ENCODE data around the gene SCMH1.
A peak's percentile ranks its signal among the peaks of the same experiment; 100 is the strongest.

Gene SCMH1

DNA sequence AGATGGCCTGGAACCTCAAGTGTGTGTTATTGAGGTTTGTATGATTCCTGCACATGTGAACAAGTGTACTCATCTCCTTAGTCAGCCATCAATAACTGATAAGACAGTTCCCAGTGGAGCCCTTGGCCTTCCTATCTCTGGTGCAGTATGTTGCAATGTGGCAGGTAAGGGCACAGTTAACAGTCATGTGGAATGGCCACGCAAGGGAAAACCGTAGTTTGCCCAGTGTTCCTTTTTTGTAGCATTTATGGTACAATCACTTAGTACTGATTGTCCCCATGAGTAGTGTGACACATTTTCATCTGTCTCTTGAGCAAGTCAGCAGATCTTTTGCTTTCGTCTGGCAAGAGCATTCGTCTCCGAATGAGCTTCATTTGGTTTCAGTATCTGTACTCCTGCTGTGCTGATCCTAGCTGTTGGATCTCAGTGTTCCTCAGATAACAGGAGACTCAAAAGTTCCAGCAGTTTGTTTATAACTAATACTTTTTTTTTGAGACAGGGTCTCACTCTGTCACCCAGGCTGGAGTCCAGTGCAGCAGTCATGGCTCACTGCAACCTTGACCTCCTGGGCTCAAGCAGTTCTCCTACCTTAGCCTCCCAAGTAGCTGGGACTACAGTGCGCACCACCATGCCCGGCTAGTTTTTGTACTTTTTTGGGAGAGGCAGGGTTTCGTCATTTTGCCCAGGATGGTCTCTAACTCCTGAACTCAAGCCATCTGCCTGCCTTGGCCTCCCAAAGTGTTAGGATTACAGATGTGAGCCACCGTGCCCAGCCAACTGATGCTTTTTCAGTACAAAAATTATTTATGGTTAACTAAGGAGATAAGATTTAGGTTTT is 254.4 kb downstream of the SCMH1 start:
- DNase-seq, result no peak

DNA sequence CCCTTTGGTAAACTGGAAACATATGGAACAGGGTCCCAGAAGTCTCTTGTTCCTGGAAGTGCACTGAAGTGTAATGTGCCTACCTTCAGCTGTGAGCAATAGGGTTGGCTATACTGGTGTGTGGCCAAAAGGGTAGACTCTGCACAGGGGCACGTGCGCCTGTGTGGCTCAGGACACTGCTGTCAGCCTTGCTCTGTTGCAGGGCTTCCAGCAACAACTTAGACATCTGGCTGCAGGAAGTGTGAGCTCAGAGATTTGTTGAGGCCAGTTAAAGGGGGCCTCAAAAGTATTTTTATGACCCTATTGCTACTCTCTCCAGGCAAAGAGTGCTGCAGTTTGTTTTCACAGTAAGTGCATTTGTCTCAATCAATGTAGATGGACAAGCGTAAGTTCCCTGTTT is 255.2 kb downstream of the SCMH1 start:
- peak in 1 of 2 experiments; percentile 55 for DNase-seq

DNA sequence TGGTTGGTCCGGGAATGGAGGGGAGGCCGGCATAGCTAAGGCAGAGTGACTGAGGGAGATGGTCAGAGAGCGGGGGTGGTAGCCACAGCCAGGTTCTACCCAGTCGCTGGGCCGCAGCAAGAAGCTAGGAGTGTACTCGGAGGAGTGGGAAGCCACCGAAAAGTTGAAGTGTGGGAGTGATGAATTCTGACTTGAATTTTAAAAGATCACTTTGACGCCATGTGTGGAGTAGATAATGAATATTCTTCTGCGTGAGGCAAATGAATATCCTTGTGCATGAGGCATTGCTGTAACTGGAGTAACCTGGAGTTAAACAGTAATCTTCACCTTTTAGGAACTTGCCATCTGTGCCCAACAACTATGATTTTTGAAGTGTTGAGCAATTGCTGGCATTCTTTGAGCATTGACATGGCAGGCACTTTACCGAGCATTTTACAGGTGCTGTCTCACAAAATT is 255.8 kb downstream of the SCMH1 start:
- no peak for DNase-seq

- no peak for DNase-seq
Measured at GRCh38 chr1:40985875-40986274, 256.2 kb downstream of the SCMH1 start.

DNA sequence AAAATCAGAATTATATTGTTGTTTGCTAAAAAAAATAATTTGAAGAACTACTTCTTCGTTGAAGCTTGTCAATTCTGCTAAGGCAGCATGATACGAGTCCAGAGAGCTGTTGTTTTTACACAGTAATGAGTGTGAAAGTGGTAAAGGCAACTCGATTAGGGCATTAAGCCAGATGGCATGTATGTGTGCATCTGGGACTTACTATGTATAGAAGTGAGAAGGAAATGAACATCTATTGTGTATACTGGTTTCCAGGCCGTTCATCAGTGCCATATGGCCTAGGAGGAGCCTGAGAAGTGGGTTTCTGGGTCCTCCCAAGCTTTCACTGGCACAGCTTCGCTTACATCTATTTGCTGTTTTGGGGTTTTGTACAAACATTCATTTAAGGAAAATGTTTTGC is 256.9 kb downstream of the SCMH1 start:
- peak; percentile 53 to 90 for DNase-seq

DNA sequence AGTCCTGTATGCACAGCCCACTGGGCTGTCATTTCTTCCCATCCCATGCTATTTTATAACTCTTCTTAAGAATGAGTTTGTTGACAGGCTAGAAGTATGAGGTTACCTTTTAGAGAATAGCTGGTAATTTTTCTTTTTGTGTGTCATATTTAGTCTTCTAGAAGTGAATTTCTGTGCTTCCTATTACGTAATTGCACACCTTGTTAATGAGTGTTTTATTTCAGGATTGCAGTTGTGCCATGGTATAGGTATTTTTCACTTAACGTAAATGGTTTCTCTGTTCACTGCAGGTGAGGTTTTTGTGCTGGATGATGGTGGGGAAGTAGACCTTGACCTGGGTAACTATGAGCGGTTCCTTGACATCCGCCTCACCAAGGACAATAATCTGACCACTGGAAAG is 257.6 kb downstream of the SCMH1 start:
- DNase-seq, result no peak

DNA sequence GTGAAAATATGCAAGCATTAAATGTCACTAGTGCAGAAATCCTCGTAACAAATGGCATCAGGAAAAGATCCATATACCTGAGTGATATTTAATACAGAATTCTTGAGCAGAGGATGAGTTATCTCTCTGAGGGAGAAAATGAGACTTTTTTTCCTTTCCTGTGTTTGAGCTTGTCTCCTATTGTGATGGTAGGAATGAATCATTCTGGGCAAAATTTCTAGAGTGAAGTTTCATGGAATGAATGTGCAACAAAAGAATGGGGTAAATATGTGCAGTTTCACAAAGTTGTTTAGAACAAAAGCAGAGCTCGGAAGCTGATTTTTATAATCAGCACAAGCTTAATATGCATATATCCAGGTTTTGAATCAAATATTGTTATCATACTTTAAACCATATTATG is 258.0 kb downstream of the SCMH1 start:
- DNase-seq, result no peak

GRCh38 chr1:40983286-40983685 is 258.8 kb downstream of the SCMH1 start:
- DNase-seq, result no peak

GRCh38 chr1:40982721-40983120 is 259.4 kb downstream of the SCMH1 start:
- no peak for DNase-seq

- no peak for DNase-seq
Measured at GRCh38 chr1:40981691-40982448, 260.2 kb downstream of the SCMH1 start.

DNA sequence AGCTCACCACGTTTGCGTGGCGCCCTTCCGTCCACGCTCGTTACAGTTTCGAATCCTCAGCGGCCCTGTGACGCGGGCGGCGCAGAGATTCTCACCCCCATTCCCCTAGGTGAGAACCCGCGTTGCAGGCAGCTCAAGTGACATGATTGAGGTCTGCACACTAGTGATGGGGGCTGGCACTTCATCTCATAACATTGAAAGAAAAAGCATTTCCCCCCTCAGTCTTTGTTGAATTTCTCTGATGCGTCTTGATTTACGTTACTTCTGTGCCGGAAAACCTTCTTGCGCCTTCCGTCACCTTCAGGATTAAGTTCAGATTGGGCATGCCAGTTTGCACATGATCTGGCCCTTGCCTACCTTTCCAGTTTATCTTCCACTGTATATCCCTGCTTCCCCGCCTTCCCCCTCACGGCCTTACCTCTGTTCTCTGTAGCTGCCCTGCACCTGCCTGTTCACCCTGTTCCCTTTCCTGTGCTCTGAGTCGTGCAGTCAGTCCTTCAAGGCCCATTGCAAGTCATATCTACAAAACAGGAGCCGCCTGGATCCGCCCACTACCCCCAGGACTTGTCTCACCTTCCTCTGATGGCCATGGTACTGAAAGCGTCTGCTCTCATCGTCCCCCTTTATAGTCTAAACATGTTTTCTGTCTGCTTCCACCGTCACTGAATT is 261.5 kb downstream of the SCMH1 start:
- peak in 1 of 2 experiments; percentile 13 for DNase-seq

DNA sequence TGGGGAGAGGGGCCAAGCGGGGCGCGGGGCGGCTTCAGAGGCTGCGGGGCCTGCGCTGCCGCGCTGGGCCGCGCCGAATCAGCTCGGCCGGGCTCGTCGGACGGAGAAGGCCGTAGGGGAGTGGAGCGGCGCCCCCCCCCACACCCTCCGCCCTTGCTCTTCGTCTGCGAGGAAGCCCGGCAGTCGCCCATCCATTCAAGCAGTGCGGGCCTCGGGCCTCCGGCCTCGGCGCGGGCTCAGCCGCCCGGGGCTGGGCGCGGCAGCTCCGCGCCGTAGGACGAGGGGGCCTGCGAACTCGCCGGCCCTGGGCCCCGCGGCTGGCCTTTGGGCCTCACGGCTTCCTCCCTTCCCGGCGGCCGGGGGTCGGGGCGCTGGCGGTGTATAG is 262.0 kb downstream of the SCMH1 start:
- no peak for DNase-seq

DNA sequence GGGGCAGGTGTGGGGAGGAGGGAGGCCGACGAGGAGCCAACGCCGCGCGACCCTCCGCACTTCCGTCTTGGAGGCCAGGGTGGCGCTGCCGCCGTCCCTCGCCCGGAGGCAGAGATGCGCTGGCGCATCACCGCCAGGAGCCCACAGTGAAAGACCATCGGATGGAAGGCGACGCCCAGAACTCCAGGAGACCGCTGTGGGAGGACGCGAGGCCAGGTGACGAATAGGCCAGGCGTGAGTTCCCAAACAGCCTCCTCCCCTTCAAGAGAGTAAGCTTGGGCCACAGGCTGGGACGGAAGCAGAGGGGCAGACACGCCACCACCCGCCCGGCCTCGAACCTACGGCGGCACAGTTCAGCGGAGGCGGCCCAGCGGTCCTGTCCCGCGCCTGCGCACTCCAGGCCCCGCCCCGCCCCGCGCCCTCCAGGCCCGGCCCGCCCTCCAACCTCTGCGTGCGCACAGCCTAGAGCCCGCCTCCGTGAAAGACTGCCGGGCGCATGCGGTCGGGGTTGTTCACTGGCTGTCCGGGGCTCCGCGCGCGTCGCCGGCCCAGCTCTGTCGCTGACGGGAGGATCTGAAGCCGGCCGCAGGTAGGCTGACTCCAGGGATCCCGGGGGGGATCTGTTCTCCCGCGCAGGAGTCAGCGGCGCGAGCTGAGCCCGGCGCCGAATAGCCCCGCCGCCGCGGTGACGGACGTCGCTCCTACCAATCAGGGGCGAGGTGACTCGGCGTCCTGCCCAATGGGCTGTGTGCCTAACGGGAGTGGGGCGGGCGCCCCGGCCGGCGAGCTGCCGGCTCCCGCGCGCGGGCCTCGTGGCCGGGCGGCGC is 262.7 kb downstream of the SCMH1 start, which contains the start of gene CTPS1:
TSS of gene CTPS1 (plus strand) at position 456 of the 827 bp plus-strand sequence. CDS start 3,595 bp downstream, outside the sequence.
- peak; percentile 91 to 99 for DNase-seq

GRCh38 chr1:40978886-40979240 is 263.2 kb downstream of the SCMH1 start:
- no peak for DNase-seq

- no peak for DNase-seq
Measured at GRCh38 chr1:40977716-40978115, 264.4 kb downstream of the SCMH1 start.

All from NCI-H446 (cell line).